HepG2 (cell line): ENCODE measurements around the gene GOLGA8B. TPM values are rescaled to one million over a fixed set of nuclear protein-coding genes. Genes with fewer than 3 reads are reported as not detected.

Experiments
- ATAC-seq: fragments of 200-7000 bp; cut with Tn5 transposase; 3 replicates; pipeline ENCODE4 v1.9.1; 2020; ENCODE audit warnings: mild to moderate bottlenecking, moderate library complexity
- BruUV-seq: library from RNA; stranded (reverse); fragments of 400-500 nt; replicated peaks from 2 replicates; lab custom pipeline; 2021; lab: Mats Ljungman, UMichigan
- CTCF ChIA-PET: fragments of 300-600 bp; formaldehyde crosslinking; extraction: SDS; loops from one replicate; lab custom pipeline; 2021; ENCODE audit warnings: low total read pairs, inconsistent platforms, low intra/inter-chr PET ratio; lab: Yijun Ruan, JAX
- POLR2A ChIA-PET: fragments of 350-600 bp; sonication (Branson Sonifier 250); formaldehyde crosslinking; loops from one replicate; lab custom pipeline; 2020; ENCODE audit warnings: antibody characterized with exemption, inconsistent platforms; lab: Yijun Ruan, JAX
- DNase-seq: peaks from one replicate; pipeline ENCODE4 v3.0.0-alpha.2; 2015; ENCODE audit warnings: low spot score
- FAIRE-seq: peaks from 3 replicates; lab custom pipeline; 2011; peaks lifted over from hg19 to GRCh38; lab: Jason Lieb, UNC
- H2AFZ ChIP-seq: one replicate; pipeline ENCODE4 v1.6.1; 2011; ENCODE audit warnings: low read length, inconsistent platforms
- H3K27ac ChIP-seq: fragments of 300-600 bp; 3 replicates; pipeline ENCODE4 v1.8.0; 2011; ENCODE audit warnings: mixed run types, mild to moderate bottlenecking, mixed read lengths, low read length, inconsistent platforms; ENCODE audit not compliant: insufficient read depth; ENCODE audit errors: extremely low read length
- H3K27me3 ChIP-seq, 2 experiments: fragments of 200-600 bp in 1 of 2; 2 replicates in 1 of 2; 3 replicates in 1 of 2; pipeline versions ENCODE4 v1.6.0 to v1.8.0; 2011; ENCODE audit warnings: low read length in 2 of 2, mild to moderate bottlenecking in 2 of 2, moderate library complexity in 2 of 2, inconsistent platforms in 1 of 2; ENCODE audit not compliant: insufficient read depth in 2 of 2, control insufficient read depth in 1 of 2
- H3K36me3 ChIP-seq, 2 experiments: fragments of 200-600 bp in 1 of 2; replicated peaks in 1 of 2; 2 replicates in 1 of 2; 3 replicates in 1 of 2; pipeline versions ENCODE4 v1.5.1 to v1.8.0; 2011; ENCODE audit warnings: low read length in 2 of 2, inconsistent platforms in 1 of 2; ENCODE audit not compliant: insufficient read depth in 2 of 2, control insufficient read depth in 1 of 2
- H3K4me1 ChIP-seq: 2 replicates; pipeline ENCODE4 v1.5.1; 2012; ENCODE audit warnings: low read length, inconsistent platforms; ENCODE audit not compliant: insufficient read depth
- H3K4me2 ChIP-seq: 2 replicates; pipeline ENCODE4 v1.6.0; 2011; ENCODE audit warnings: low read depth, low read length, inconsistent platforms
- H3K4me3 ChIP-seq, 3 experiments: fragments of 200-600 bp in 1 of 3; sonication (generic), shearing (Covaris generic) in 1 of 3; replicated peaks in 1 of 3; 2 replicates each; pipeline ENCODE4 v1.5.1; 2011 to 2016; ENCODE audit warnings: low read length in 3 of 3, inconsistent platforms in 2 of 3, low read depth in 2 of 3, mild to moderate bottlenecking in 2 of 3, control low read depth in 1 of 3, mixed read lengths in 1 of 3; ENCODE audit not compliant: insufficient read depth in 1 of 3
- H3K79me2 ChIP-seq: one replicate; pipeline ENCODE4 v1.6.1; 2011; ENCODE audit warnings: low read length, inconsistent platforms; ENCODE audit not compliant: insufficient read depth
- H3K9ac ChIP-seq: 2 replicates; pipeline ENCODE4 v1.6.0; 2011; ENCODE audit warnings: mild to moderate bottlenecking, low read depth, low read length, inconsistent platforms; ENCODE audit not compliant: insufficient read depth
- H3K9me3 ChIP-seq: 2 replicates; pipeline ENCODE4 v1.5.1; 2012; ENCODE audit warnings: mild to moderate bottlenecking, low read length
- H4K20me1 ChIP-seq: 2 replicates; pipeline ENCODE4 v1.6.0; 2011; ENCODE audit warnings: inconsistent platforms, mild to moderate bottlenecking, low read length, moderate library complexity; ENCODE audit not compliant: insufficient read depth
- CBX2 ChIP-seq, 2 experiments: fragments of 200-600 bp in 1 of 2; sonication (generic); formaldehyde crosslinking in 1 of 2; IDR thresholded peaks; 2 replicates each; pipeline versions ENCODE4 v1.7.0 to v1.8.1; 2018 to 2022; ENCODE audit warnings: low read depth in 2 of 2, low read length in 1 of 2, mild to moderate bottlenecking in 1 of 2, missing genetic modification reagents in 1 of 2
- CHD4 ChIP-seq: fragments of 200-600 bp; sonication (generic); IDR thresholded peaks from 2 replicates; pipeline ENCODE4 v1.7.0; 2017; ENCODE audit warnings: mild to moderate bottlenecking, low read length, borderline replicate concordance
- MED1 ChIP-seq: sonication (generic); formaldehyde crosslinking; IDR thresholded peaks from 2 replicates; pipeline ENCODE4 v1.4.0; 2020; ENCODE audit warnings: missing genetic modification reagents
- ZNF430 ChIP-seq: sonication (generic); formaldehyde crosslinking; IDR thresholded peaks from 2 replicates; pipeline ENCODE4 v1.9.0; 2021; ENCODE audit warnings: mild to moderate bottlenecking, missing genetic modification reagents
- ZNF878 ChIP-seq: sonication (generic); formaldehyde crosslinking; IDR thresholded peaks from 2 replicates; pipeline ENCODE4 v1.8.1; 2023; ENCODE audit warnings: mild to moderate bottlenecking, missing genetic modification reagents, moderate library complexity
- WGBS: methylation state at CpG from one replicate; pipeline ENCODE4 v1.1.6; 2017; ENCODE audit warnings: low lambda C conversion rate; 5-methylcytosine and 5-hydroxymethylcytosine counted together
- in situ Hi-C: cut with HindIII; loops from 2 replicates; pipeline ENCODE4 v1.10.0; 2017; ENCODE audit warnings: low pct_unique_long_range_greater_than_20kb; ENCODE audit not compliant: extremely low pct_ligation_motif_present
- intact Hi-C: fragments of 100-400 bp; cut with micrococcal nuclease; formaldehyde crosslinking; loops from one replicate; pipeline ENCODE4 v1.10.0; 2022; ENCODE audit not compliant: unreplicated experiment
- polyA plus RNA-seq, 8 experiments: library from polyadenylated mRNA; depleted of rRNA in 3 of 8; stranded (reverse) in 7 of 8; unstranded in 1 of 8; fragments of >200 nt; fragmentation: Illumina TruSeq in 4 of 8; extraction: Trizol in 4 of 8; gene quantifications; 2 replicates each; pipeline versions ENCODE4 v1.2.1 to v1.2.3, GENCODE V29; 2011 to 2016; ENCODE audit warnings: low read depth in 4 of 8, missing spikeins in 1 of 8, mixed read lengths in 1 of 8; ENCODE audit not compliant: insufficient read depth in 1 of 8
- total RNA-seq, 5 experiments: library from RNA; depleted of rRNA; stranded (reverse); fragments of >200 nt; fragmentation: Illumina TruSeq; extraction: Trizol; gene quantifications; 2 replicates each; pipeline ENCODE4 v1.2.3, GENCODE V29; 2016; ENCODE audit warnings: low read depth in 1 of 5
- TF ChIP-seq, protein P1 (sequence below): sonication (generic); formaldehyde crosslinking; IDR thresholded peaks from 2 replicates; pipeline ENCODE4 v1.9.0; 2022; ENCODE audit warnings: missing genetic modification reagents, mild to moderate bottlenecking, borderline replicate concordance

Gene GOLGA8B
- total and polyA plus RNA-seq, 2 of the 13 experiments (the other 11 are each of a cell fraction or from before 2014, with no cell fraction given), result 38.8 to 89.0 TPM

GRCh38 chr15:34609102-34610057, 25.9 kb upstream of the GOLGA8B start:
- H3K36me3 ChIP-seq, result no peaks in the 10 kb centered on the region
- FAIRE-seq (peak; percentile 12), ATAC-seq (no peak)
- H3K4me3 ChIP-seq, result no peak overlapping the region
- ChIA-PET POLR2A (no interaction called here), CTCF (no interaction called here)
- H3K9me3 ChIP-seq, result no peaks in the 10 kb centered on the region
- no peak overlapping the region for H3K27ac ChIP-seq
- WGBS, result 11% methylated on average over 12 of the region's 12 CpGs
- H3K9ac ChIP-seq, result no peak overlapping the region
- intact Hi-C loops (no loop called here), in situ Hi-C loops (no loop called here)
- H3K4me1 ChIP-seq, result no peaks in the 10 kb centered on the region
- no peaks in the 10 kb centered on the region for H4K20me1 ChIP-seq
- no peak overlapping the region for H2AFZ ChIP-seq
- TF ChIP-seq ZNF878 (no peak), MED1 (CRISPR knock-in tag) (no peak), CBX2 (IDR thresholded peaks at IDR 0.05; ENCODE audit: low read depth, low read length) (no peak), CBX2 (CRISPR knock-in tag; IDR thresholded peaks at IDR 0.05; ENCODE audit: low read depth) (no peak), ZNF430 (no peak), CHD4 (no peak)
- TF ChIP-seq, protein P1, sequence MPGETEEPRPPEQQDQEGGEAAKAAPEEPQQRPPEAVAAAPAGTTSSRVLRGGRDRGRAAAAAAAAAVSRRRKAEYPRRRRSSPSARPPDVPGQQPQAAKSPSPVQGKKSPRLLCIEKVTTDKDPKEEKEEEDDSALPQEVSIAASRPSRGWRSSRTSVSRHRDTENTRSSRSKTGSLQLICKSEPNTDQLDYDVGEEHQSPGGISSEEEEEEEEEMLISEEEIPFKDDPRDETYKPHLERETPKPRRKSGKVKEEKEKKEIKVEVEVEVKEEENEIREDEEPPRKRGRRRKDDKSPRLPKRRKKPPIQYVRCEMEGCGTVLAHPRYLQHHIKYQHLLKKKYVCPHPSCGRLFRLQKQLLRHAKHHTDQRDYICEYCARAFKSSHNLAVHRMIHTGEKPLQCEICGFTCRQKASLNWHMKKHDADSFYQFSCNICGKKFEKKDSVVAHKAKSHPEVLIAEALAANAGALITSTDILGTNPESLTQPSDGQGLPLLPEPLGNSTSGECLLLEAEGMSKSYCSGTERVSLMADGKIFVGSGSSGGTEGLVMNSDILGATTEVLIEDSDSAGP (CRISPR knock-in tag), result no peak
- TF ChIP-seq, all 625 proteins: peak for 0
- Histone ChIP-seq H3K4me2 (no peak overlapping the region), H3K79me2 (no peaks in the 10 kb centered on the region), H3K27me3 (peaks cover 0 to 6% of the 10 kb centered on the region in 2 experiments; a peak in 1 of 5 replicates)
- no TSS peak for BruUV-seq
- DNase-seq, result no peak
